ENCODE measurements around the gene NIPAL3.
"Not testable (repeated sequence)": the region's sequence is repeated elsewhere in the genome, so short reads cannot be mapped to it uniquely, and the experiment has no call there.

Gene NIPAL3

DNA sequence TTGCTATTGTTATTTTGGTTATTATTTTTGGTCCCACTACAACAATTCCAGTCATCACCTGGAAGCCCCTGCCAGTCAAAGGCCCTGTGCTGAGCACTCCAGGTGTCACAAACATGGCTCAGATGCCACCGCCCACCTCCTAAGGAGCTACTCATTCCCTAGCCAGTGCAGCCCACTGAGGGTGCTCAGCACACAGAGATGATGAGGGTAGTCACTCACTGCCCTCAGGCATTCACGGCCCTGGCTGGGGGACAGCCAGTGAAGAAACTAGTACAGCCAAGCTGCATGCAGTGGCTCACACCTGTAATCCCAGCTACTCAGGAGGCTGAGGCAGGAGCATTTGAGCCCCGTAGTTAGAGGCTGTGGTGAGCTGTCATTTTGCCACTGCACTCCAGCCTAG, 42.3 kb downstream of the NIPAL3 start:
- TF ChIP-seq, protein P1, sequence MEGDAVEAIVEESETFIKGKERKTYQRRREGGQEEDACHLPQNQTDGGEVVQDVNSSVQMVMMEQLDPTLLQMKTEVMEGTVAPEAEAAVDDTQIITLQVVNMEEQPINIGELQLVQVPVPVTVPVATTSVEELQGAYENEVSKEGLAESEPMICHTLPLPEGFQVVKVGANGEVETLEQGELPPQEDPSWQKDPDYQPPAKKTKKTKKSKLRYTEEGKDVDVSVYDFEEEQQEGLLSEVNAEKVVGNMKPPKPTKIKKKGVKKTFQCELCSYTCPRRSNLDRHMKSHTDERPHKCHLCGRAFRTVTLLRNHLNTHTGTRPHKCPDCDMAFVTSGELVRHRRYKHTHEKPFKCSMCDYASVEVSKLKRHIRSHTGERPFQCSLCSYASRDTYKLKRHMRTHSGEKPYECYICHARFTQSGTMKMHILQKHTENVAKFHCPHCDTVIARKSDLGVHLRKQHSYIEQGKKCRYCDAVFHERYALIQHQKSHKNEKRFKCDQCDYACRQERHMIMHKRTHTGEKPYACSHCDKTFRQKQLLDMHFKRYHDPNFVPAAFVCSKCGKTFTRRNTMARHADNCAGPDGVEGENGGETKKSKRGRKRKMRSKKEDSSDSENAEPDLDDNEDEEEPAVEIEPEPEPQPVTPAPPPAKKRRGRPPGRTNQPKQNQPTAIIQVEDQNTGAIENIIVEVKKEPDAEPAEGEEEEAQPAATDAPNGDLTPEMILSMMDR (IDR thresholded peaks at IDR 0.05; ENCODE audit: low read depth, low read length): no peak
- H3K4me3 ChIP-seq (ENCODE audit: low read depth, low read length): no peak overlapping the region

DNA sequence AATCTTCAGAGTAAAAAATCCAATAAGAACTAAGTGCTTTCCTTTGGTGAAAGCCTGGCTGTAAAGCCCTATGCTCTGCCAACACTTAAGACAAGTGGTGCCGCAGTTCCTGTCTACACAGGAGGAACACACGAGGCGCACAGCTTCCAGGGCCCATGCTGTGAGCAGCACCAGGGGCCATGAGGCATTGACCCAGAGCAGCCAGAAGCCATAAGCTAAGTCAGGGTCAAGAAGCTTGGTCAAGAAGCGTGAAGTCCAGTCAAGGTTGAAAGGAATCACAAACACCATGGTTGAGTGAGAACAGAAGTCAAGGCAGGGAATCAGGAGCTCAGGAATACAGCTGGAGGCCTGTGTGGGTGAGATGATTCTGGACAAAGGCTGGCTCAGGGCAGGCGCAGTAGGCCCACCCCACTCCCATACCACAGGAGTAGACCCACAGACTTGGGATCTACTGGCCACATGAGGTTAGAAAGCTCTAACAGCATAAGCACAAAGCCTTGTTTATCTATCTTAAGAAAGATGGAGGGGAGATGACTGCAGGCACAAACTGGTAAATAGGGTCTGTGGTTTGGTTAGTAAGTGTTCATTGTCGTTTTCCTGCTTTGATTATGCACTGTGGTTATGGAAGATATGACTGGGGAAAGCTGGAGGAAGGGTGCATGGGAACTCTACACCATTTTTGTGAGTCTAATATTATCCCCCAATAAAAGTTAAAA, 44.1 kb downstream of the NIPAL3 start:
- H3K4me3 ChIP-seq (ENCODE audit: low read depth, low read length): no peak overlapping the region
- TF ChIP-seq, protein P1 (IDR thresholded peaks at IDR 0.05; ENCODE audit: low read depth, low read length): no peak

DNA sequence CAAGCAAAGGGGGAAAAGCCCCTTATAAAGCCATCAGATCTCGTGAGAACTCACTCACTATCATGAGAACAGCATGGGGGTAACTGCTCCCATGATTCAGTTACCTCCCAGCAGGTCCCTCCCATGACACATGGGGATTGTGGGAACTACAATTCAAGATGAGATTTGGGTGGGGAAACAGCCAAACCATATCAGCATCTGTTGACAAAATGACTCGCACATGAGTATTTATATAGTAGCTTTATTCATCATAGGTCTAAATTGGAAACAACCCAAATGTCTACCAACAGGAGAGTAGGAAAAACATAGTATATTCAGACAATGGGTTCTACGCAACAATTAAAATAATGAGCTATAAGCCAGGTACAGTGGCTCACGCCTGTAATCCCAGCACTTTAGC, 46.5 kb downstream of the NIPAL3 start:
- H3K4me3 ChIP-seq (ENCODE audit: low read depth, low read length): not testable (repeated sequence)

DNA sequence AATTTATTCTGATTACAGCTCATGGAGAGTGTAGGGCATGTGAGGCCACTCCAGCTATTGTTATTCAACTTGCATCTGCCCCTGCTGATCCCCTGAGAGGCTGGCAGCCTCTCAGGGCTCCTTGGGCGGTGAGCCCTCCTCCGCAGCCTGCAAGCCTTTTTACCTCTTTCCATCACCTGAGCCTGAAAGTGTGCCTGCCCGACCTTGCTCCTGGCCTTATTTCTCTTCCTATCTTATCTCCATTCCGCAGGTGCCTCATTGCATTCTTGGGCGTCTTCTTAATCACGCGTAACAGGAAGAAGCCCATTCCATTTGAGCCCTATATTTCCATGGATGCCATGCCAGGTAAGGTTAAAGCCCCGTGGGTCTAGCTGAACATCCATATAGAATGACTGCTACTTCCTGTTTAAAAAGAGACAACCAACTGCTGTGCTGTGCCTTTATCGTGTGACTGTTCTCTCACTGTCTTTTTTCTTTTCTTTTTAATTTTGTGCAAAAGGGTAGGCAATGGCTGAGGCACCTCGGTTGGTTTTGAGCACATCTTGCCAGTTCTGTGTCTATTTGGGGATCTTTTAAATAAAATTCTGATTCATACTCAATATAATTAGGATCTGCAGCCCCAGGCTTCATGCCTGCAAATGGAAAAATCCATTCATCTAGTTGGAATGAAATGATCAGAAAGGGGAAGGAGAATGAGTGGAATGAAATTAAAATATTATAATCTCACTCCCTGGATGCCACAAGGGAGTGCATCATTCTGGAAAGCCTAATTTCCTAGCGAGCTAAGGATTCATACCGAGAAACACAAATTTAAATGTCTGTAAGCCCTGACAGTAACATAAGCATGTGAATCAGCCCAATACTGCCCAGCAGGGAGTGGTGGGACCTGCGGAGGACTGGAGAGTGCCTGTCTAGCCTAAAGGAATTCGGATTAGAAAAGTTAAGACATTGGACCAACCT, 48.5 kb downstream of the NIPAL3 start:
- TF ChIP-seq, protein P1 (IDR thresholded peaks at IDR 0.05; ENCODE audit: low read depth, low read length): no peak
- no peak overlapping the region for H3K4me3 ChIP-seq (ENCODE audit: low read depth, low read length)

DNA sequence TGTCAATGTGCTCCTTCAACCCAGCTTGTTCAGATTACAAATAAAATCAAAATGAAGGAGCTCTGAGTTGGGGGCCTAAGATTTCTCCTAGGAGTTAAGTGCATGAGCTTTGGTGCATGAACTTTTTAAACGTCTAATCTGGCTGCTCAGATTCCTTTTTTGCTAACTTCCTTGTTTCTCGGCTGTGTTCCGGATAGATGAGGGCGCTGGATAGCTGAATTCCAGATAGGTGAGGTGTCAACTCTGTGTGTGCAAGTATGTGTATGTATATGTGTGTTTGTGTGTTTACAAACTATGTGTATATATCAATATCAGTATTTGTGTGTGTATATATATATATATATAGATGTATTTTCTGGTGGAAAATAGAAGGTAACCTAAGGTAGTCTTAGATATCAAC, 49.5 kb downstream of the NIPAL3 start:
- H3K4me3 ChIP-seq (ENCODE audit: low read depth, low read length): no peak overlapping the region
- TF ChIP-seq, protein P1 (IDR thresholded peaks at IDR 0.05; ENCODE audit: low read depth, low read length): no peak

DNA sequence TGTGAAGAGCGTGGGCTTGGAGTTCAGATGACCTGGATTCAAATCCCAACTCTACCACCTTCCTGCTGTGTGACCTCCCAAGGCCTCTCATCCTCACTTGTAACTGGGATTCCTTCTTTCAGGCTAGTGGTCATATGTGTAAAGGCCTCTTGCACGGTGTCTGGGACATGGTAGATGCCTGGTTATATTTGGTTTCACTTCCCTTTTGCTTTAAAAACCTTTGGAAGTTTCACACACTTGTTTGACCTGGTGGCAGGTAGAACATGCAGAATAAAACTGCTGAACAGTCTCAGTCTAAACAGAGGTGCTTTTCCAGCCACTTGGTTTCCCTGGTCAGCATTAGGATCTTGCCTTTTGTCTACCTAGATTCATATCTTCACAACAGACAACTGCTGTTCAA, 50.0 kb downstream of the NIPAL3 start:
- no peak overlapping the region for H3K4me3 ChIP-seq (ENCODE audit: low read depth, low read length)
- TF ChIP-seq, protein P1 (IDR thresholded peaks at IDR 0.05; ENCODE audit: low read depth, low read length): no peak

DNA sequence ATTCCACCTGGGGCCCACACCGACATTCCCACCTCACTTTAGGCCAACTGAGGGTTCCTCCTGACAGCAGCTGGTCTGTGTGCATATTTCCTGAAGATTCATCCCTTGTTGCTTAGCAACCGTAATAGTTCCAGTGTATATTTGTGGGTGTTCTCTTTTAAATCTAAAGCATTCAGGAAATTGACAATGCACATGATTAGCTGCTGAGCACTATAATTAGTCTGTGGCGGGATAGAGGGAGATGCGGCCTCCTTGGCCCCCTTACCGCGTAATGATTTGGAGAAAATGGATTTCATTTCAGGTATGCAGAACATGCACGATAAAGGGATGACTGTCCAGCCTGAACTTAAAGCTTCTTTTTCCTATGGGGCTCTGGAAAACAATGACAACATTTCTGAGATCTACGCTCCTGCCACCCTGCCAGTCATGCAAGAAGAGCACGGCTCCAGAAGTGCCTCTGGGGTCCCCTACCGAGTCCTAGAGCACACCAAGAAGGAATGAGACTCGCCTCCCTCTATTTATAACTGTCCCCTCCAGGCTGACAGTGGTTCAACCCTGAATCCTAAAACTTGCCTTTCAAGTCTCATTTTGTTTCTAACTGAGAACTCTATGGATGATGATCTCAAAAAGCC, 53.2 kb downstream of the NIPAL3 start:
- H3K4me3 ChIP-seq (ENCODE audit: low read depth, low read length): no peak overlapping the region
- TF ChIP-seq, protein P1 (IDR thresholded peaks at IDR 0.05; ENCODE audit: low read depth, low read length): no peak
